HEK293 (cell line): ENCODE results near the gene PLCL2.

Source experiments
- CTCF ChIA-PET: fragments of 350-600 bp; formaldehyde crosslinking; extraction: SDS; loops from one replicate; lab custom pipeline; 2021; ENCODE audit warnings: antibody characterized with exemption; lab: Yijun Ruan, JAX
- POLR2A ChIA-PET: fragments of 300-600 bp; formaldehyde crosslinking; extraction: SDS; loops from one replicate; lab custom pipeline; 2020; ENCODE audit warnings: antibody characterized with exemption, inconsistent platforms; lab: Yijun Ruan, JAX
- H3K27ac ChIP-seq: fragments of 200-500 bp; sonication (Bioruptor generic); 2 replicates; pipeline ENCODE4 v1.5.1; 2014; ENCODE audit warnings: low read depth, low read length, control low read depth, inconsistent platforms; ENCODE audit errors: extremely low read depth
- H3K36me3 ChIP-seq, 2 experiments: fragments of 200-500 bp in 1 of 2; sonication (Bioruptor generic) in 1 of 2; 1 replicate in 1 of 2; 2 replicates in 1 of 2; pipeline ENCODE4 v1.5.1; 2014 to 2017; ENCODE audit warnings: inconsistent platforms in 2 of 2, low read length in 2 of 2; ENCODE audit not compliant: control insufficient read depth in 2 of 2, insufficient read depth in 1 of 2
- H3K4me1 ChIP-seq: fragments of 200-500 bp; sonication (Bioruptor generic); 2 replicates; pipeline ENCODE4 v1.5.1; 2014; ENCODE audit warnings: mild to moderate bottlenecking, low read length, inconsistent platforms; ENCODE audit not compliant: control insufficient read depth, insufficient read depth
- H3K4me3 ChIP-seq: 2 replicates; pipeline ENCODE4 v1.5.1; 2011; ENCODE audit warnings: low read depth, mild to moderate bottlenecking, control low read depth, low read length, moderate library complexity
- H3K9me3 ChIP-seq: fragments of 200-500 bp; sonication (Bioruptor generic); 2 replicates; pipeline ENCODE4 v1.5.1; 2014; ENCODE audit warnings: low read depth, low read length, inconsistent platforms; ENCODE audit not compliant: control insufficient read depth, insufficient read depth
- KLF9 ChIP-seq: fragments of 450-650 bp; formaldehyde crosslinking; IDR thresholded peaks from 2 replicates; pipeline ENCODE4 v1.5.1; 2016; ENCODE audit warnings: missing biosample characterization, missing genetic modification characterization, low read depth
- OVOL3 ChIP-seq: fragments of 450-650 bp; formaldehyde crosslinking; IDR thresholded peaks from 2 replicates; pipeline ENCODE4 v1.5.1; 2016; ENCODE audit warnings: missing biosample characterization, missing genetic modification characterization
- YY1 ChIP-seq: fragments of 450-650 bp; formaldehyde crosslinking; IDR thresholded peaks from 2 replicates; pipeline ENCODE4 v1.5.1; 2018; ENCODE audit warnings: missing biosample characterization, missing genetic modification characterization
- ZNF133 ChIP-seq: fragments of 450-650 bp; formaldehyde crosslinking; IDR thresholded peaks from 2 replicates; pipeline ENCODE4 v1.5.1; 2016; ENCODE audit warnings: missing biosample characterization, missing genetic modification characterization
- ZNF140 ChIP-seq: fragments of 450-650 bp; formaldehyde crosslinking; IDR thresholded peaks from 2 replicates; pipeline ENCODE4 v1.5.1; 2016; ENCODE audit warnings: missing biosample characterization, missing genetic modification characterization
- ZNF214 ChIP-seq: fragments of 450-650 bp; formaldehyde crosslinking; IDR thresholded peaks from 2 replicates; pipeline ENCODE4 v1.5.1; 2017; ENCODE audit warnings: missing biosample characterization, mild to moderate bottlenecking, missing genetic modification characterization, borderline replicate concordance
- ZNF266 ChIP-seq: fragments of 450-650 bp; formaldehyde crosslinking; IDR thresholded peaks from 2 replicates; pipeline ENCODE4 v1.5.1; 2016; ENCODE audit warnings: missing biosample characterization, missing genetic modification characterization, low read depth
- ZNF341 ChIP-seq: fragments of 450-650 bp; formaldehyde crosslinking; IDR thresholded peaks from 2 replicates; pipeline ENCODE4; 2016; ENCODE audit warnings: low read depth, missing biosample characterization, missing genetic modification characterization
- ZNF350 ChIP-seq: fragments of 450-650 bp; formaldehyde crosslinking; IDR thresholded peaks from 2 replicates; pipeline ENCODE4 v1.5.0; 2017; ENCODE audit warnings: missing biosample characterization, mild to moderate bottlenecking, missing genetic modification characterization
- ZNF366 ChIP-seq: fragments of 450-650 bp; formaldehyde crosslinking; conservative IDR thresholded peaks from 2 replicates; pipeline ENCODE4 v1.5.1; 2016; ENCODE audit warnings: missing biosample characterization, missing genetic modification characterization
- ZNF48 ChIP-seq: fragments of 450-650 bp; formaldehyde crosslinking; IDR thresholded peaks from 2 replicates; pipeline ENCODE4 v1.5.1; 2016; ENCODE audit warnings: missing biosample characterization, missing genetic modification characterization
- ZNF488 ChIP-seq: fragments of 450-650 bp; formaldehyde crosslinking; IDR thresholded peaks from 2 replicates; pipeline ENCODE4 v1.5.1; 2016; ENCODE audit warnings: missing biosample characterization, missing genetic modification characterization
- ZNF510 ChIP-seq: fragments of 450-650 bp; formaldehyde crosslinking; IDR thresholded peaks from 2 replicates; pipeline ENCODE4 v1.5.1; 2018; ENCODE audit warnings: mild to moderate bottlenecking, missing genetic modification characterization, missing biosample characterization; ENCODE audit not compliant: insufficient replicate concordance
- ZNF549 ChIP-seq: fragments of 450-650 bp; IDR thresholded peaks from 2 replicates; pipeline ENCODE4 v1.5.1; 2018; ENCODE audit warnings: missing biosample characterization, missing genetic modification characterization, mild to moderate bottlenecking, inconsistent platforms, moderate library complexity
- ZNF561 ChIP-seq: fragments of 450-650 bp; IDR thresholded peaks from 2 replicates; pipeline ENCODE4 v1.5.1; 2018; ENCODE audit warnings: missing biosample characterization, missing genetic modification characterization, borderline replicate concordance
- ZNF571 ChIP-seq: fragments of 450-650 bp; formaldehyde crosslinking; IDR thresholded peaks from 2 replicates; pipeline ENCODE4 v1.5.0; 2017; ENCODE audit warnings: missing biosample characterization, missing genetic modification characterization
- ZNF596 ChIP-seq: fragments of 450-650 bp; IDR thresholded peaks from 2 replicates; pipeline ENCODE4 v1.5.0; 2018; ENCODE audit warnings: missing biosample characterization, mild to moderate bottlenecking, missing genetic modification characterization, moderate library complexity
- ZNF664 ChIP-seq: fragments of 450-650 bp; formaldehyde crosslinking; IDR thresholded peaks from 2 replicates; pipeline ENCODE4 v1.5.1; 2016; ENCODE audit warnings: missing biosample characterization, missing genetic modification characterization
- ZNF701 ChIP-seq: fragments of 450-650 bp; formaldehyde crosslinking; IDR thresholded peaks from 2 replicates; pipeline ENCODE4 v1.5.1; 2016; ENCODE audit warnings: missing biosample characterization, missing genetic modification characterization
- ZNF76 ChIP-seq: fragments of 450-650 bp; formaldehyde crosslinking; IDR thresholded peaks from 2 replicates; pipeline ENCODE4; 2016; ENCODE audit warnings: low read depth, missing biosample characterization, missing genetic modification characterization, borderline replicate concordance
- TF ChIP-seq, protein P1 (sequence below): fragments of 450-650 bp; formaldehyde crosslinking; IDR thresholded peaks from 2 replicates; pipeline ENCODE4 v1.5.1; 2016; ENCODE audit warnings: missing biosample characterization, missing genetic modification characterization, low read depth
- TF ChIP-seq, protein P2 (sequence below): fragments of 450-650 bp; formaldehyde crosslinking; IDR thresholded peaks from 2 replicates; pipeline ENCODE4 v1.5.1; 2016; ENCODE audit warnings: missing biosample characterization, missing genetic modification characterization
- TF ChIP-seq, protein P3 (sequence below): fragments of 450-650 bp; formaldehyde crosslinking; IDR thresholded peaks from 2 replicates; pipeline ENCODE4 v1.5.1; 2017; ENCODE audit warnings: missing biosample characterization, missing genetic modification characterization

PLCL2 gene

DNA sequence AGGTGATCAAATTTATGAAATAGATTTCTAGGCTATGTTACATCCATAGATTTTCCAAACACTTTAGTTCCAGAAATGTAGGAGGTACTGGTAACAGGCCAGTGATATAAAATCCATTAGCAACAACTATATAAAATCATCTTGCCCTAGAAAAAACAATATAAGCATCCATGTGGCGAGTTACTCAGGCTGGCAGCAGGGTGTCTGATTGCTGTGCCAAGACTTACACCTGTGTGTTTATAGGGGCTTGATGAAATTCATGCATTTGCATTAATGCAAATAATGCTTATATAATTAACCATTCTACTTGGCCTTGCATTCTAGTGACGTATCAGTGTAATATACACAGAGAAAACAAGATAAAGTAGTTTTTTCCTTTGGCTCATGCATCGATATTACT lies 153.4 kb downstream of the PLCL2 start:
- H3K36me3 ChIP-seq: no peaks in the 10 kb centered on the region
- no peaks in the 10 kb centered on the region for H3K9me3 ChIP-seq
- no peaks in the 10 kb centered on the region for H3K4me1 ChIP-seq
- CTCF ChIA-PET: interaction anchor here (0.6 kb wide), 1 partner anchor 9 kb away, joined by 4 read pairs; no protein-coding TSS in a partner anchor
- no peak overlapping the region for H3K27ac ChIP-seq
- POLR2A ChIA-PET: no interaction called here
- TF ChIP-seq ZNF48 (tag by site-specific recombination) (no peak), OVOL3 (tag by site-specific recombination) (no peak), ZNF664 (tag by site-specific recombination) (no peak), YY1 (tag by site-specific recombination) (no peak), ZNF140 (tag by site-specific recombination) (no peak), KLF9 (tag by site-specific recombination) (no peak)
- TF ChIP-seq, protein P1, sequence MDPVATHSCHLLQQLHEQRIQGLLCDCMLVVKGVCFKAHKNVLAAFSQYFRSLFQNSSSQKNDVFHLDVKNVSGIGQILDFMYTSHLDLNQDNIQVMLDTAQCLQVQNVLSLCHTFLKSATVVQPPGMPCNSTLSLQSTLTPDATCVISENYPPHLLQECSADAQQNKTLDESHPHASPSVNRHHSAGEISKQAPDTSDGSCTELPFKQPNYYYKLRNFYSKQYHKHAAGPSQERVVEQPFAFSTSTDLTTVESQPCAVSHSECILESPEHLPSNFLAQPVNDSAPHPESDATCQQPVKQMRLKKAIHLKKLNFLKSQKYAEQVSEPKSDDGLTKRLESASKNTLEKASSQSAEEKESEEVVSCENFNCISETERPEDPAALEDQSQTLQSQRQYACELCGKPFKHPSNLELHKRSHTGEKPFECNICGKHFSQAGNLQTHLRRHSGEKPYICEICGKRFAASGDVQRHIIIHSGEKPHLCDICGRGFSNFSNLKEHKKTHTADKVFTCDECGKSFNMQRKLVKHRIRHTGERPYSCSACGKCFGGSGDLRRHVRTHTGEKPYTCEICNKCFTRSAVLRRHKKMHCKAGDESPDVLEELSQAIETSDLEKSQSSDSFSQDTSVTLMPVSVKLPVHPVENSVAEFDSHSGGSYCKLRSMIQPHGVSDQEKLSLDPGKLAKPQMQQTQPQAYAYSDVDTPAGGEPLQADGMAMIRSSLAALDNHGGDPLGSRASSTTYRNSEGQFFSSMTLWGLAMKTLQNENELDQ (tag by site-specific recombination): no peak
- H3K4me3 ChIP-seq: no peak overlapping the region

DNA sequence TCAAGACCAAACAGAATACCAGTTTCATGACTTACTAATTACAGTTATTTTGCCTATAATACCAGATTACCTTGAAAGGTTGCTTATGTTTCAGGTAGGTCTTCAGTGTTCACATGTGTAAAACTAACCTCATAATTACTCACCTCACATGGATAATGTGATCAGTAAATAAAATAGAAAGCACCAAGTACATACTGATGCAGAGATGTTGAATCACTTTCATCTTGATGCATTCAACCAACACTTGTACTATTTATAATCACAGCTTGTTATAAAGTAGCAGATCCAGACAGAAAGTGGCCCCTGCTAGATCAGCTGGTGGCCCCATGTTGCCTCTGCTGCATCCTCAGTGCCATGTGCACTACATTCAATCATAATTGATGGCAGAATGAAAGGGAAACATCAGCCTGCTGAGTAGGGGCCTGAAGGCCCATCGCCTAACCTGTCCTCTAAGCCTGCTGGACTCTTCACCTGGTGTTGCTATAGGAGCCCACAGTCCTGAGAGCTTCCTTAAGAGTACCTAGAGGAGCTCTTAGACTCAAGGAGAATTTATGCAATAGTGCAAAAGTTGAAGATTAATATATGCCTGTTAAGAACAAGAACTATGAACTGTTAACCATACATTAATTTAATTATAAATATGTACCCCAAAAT lies 154.3 kb downstream of the PLCL2 start:
- H3K27ac ChIP-seq: no peak overlapping the region
- H3K4me1 ChIP-seq: no peaks in the 10 kb centered on the region
- no peaks in the 10 kb centered on the region for H3K9me3 ChIP-seq
- no peaks in the 10 kb centered on the region for H3K36me3 ChIP-seq
- POLR2A ChIA-PET: no interaction called here
- TF ChIP-seq ZNF701 (tag by site-specific recombination): no peak
- TF ChIP-seq ZNF510 (tag by site-specific recombination): no peak
- TF ChIP-seq ZNF350 (tag by site-specific recombination): no peak
- no peak for TF ChIP-seq ZNF76 (tag by site-specific recombination)
- no peak for TF ChIP-seq ZNF571 (tag by site-specific recombination)
- TF ChIP-seq ZNF596 (tag by site-specific recombination): no peak
- no peak for TF ChIP-seq ZNF488 (tag by site-specific recombination)
- TF ChIP-seq, protein P2, sequence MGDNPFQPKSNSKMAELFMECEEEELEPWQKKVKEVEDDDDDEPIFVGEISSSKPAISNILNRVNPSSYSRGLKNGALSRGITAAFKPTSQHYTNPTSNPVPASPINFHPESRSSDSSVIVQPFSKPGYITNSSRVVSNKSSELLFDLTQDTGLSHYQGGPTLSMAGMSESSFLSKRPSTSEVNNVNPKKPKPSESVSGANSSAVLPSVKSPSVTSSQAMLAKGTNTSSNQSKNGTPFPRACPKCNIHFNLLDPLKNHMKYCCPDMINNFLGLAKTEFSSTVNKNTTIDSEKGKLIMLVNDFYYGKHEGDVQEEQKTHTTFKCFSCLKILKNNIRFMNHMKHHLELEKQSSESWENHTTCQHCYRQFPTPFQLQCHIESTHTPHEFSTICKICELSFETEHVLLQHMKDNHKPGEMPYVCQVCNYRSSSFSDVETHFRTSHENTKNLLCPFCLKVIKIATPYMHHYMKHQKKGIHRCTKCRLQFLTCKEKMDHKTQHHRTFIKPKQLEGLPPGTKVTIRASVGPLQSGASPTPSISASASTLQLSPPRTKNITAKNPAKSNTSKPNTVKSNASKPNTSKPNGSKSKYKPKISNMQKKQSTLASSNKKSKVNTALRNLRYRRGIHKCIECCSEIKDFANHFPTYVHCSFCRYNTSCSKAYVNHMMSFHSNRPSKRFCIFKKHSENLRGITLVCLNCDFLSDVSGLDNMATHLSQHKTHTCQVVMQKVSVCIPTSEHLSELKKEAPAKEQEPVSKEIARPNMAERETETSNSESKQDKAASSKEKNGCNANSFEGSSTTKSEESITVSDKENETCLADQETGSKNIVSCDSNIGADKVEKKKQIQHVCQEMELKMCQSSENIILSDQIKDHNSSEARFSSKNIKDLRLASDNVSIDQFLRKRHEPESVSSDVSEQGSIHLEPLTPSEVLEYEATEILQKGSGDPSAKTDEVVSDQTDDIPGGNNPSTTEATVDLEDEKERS: no peak
- no peak for TF ChIP-seq OVOL3 (tag by site-specific recombination)
- no peak for TF ChIP-seq ZNF366
- no peak for TF ChIP-seq ZNF561 (tag by site-specific recombination)
- TF ChIP-seq ZNF133: no peak
- no peak for TF ChIP-seq ZNF214 (tag by site-specific recombination)
- TF ChIP-seq, protein P3, sequence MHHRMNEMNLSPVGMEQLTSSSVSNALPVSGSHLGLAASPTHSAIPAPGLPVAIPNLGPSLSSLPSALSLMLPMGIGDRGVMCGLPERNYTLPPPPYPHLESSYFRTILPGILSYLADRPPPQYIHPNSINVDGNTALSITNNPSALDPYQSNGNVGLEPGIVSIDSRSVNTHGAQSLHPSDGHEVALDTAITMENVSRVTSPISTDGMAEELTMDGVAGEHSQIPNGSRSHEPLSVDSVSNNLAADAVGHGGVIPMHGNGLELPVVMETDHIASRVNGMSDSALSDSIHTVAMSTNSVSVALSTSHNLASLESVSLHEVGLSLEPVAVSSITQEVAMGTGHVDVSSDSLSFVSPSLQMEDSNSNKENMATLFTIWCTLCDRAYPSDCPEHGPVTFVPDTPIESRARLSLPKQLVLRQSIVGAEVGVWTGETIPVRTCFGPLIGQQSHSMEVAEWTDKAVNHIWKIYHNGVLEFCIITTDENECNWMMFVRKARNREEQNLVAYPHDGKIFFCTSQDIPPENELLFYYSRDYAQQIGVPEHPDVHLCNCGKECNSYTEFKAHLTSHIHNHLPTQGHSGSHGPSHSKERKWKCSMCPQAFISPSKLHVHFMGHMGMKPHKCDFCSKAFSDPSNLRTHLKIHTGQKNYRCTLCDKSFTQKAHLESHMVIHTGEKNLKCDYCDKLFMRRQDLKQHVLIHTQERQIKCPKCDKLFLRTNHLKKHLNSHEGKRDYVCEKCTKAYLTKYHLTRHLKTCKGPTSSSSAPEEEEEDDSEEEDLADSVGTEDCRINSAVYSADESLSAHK: no peak
- TF ChIP-seq ZNF549 (tag by site-specific recombination): no peak
- TF ChIP-seq ZNF341 (tag by site-specific recombination): no peak
- no peak for TF ChIP-seq ZNF266 (tag by site-specific recombination)
- CTCF ChIA-PET: interaction anchor here (0.6 to 1.0 kb wide), 2 partner anchors 439 to 860 kb away, joined by 3 to 4 read pairs; no protein-coding TSS in a partner anchor
- H3K4me3 ChIP-seq: no peak overlapping the region
